ENCODE data around the gene TMEM39B.

GRCh38 chr1:32151319-32151787 lies 78.6 kb downstream of the TMEM39B start:
- TF ChIP-seq, protein P1, sequence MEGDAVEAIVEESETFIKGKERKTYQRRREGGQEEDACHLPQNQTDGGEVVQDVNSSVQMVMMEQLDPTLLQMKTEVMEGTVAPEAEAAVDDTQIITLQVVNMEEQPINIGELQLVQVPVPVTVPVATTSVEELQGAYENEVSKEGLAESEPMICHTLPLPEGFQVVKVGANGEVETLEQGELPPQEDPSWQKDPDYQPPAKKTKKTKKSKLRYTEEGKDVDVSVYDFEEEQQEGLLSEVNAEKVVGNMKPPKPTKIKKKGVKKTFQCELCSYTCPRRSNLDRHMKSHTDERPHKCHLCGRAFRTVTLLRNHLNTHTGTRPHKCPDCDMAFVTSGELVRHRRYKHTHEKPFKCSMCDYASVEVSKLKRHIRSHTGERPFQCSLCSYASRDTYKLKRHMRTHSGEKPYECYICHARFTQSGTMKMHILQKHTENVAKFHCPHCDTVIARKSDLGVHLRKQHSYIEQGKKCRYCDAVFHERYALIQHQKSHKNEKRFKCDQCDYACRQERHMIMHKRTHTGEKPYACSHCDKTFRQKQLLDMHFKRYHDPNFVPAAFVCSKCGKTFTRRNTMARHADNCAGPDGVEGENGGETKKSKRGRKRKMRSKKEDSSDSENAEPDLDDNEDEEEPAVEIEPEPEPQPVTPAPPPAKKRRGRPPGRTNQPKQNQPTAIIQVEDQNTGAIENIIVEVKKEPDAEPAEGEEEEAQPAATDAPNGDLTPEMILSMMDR (IDR thresholded peaks at IDR 0.05): no peak
- TF ChIP-seq POLR2A (IDR thresholded peaks at IDR 0.05): no peak

Measured in thyroid gland (tissue), 4 donors.